Stimulated activated CD4-positive, alpha-beta T cell treated with anti-CD3 and anti-CD28 coated beads, Interleukin-15, amount 100 ng/mL, for 48 hours (primary cell): ENCODE data around the gene DPH7.
"Not testable (repeated sequence)": the region's sequence is repeated elsewhere in the genome, so short reads cannot be mapped to it uniquely, and the experiment has no call there.

Experiments used
- DNase-seq, 2 donors: peaks; one replicate each; pipeline ENCODE4 v3.0.0-alpha.2; 2020; ENCODE audit warnings: low read depth in 2 of 2

Gene DPH7

DNA sequence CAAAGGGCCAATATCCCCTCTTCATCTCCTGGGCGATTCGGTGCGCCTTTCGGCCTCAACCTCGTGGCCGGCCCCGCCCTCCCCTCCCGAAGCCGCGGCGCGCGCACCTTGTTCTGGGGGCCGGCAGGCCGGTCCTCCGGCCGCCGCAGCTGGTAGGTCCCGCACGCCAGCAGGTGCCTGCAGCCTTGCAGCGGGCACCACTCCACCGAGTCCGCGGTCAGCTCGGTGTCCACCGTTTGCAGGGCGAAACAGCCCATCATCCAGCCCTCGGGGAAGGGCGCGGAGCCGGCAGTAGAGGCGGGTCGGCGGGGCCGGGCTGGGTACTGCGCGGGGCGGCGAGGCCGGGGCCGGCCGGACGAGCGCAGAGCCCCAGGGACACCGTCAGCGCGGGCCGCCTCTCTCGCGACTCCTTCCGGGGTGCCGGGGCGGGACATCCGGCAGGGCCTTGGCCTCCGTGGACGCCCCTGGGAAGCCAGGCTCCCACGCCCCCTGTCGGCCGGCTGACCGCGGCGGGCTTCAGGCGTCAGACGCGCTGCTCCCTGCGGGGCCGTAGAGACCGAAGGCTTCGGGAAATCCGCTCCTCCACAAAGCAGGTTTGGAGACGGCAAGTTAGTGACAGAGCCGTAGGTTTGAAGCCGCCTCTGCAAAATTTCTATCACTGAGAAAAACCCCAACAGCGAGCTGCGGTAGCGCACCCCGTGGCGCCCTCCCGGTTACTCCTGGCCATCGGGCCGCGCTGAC lies at the start of gene DPH7:
Gene DPH7, minus strand, starts transcription at position 408 of the 741 bp plus-strand sequence. Its CDS starts 148 bp downstream, at position 260.
- peak; percentile 85 to 95 for DNase-seq

DNA sequence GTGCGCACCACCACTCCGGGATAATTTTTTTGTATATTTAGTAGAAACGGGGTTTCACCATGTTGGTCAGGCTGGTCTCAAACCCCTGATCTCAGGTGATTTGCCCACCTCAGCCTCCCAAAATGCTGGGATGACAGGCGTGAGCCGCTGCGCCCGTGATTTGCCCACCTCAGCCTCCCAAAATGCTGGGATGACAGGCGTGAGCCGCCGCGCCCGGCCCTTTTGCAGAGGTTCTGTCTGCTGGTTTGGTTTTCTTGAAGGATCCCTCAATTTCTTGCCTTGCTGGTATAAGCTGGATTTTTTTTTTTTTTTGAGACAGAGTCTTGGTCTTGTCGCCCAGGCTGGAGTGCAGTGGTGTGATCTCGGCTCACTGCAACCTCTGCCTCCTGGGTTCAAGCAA lies 48.7 kb upstream of the DPH7 start:
- not testable (repeated sequence) for DNase-seq

DNA sequence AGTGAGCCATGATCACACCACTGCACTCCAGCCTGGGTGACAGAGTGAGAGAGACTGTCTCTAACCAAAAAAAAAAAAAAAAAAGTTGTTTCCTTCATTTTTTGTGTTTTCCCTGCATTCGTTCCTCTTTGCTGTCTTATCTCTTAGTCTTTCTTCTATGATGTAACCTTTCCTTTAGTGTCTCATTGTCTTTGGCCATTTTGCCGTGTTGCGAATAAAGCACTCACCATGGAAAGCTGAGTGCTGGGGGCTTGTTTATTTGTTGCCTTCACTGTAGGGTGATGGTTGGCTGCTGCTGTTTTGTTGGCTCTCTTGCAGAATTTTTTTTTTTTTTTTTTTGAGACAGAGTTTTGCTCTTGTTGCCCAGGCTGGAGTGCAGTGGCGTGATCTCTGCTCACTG lies 47.7 kb upstream of the DPH7 start:
- DNase-seq: no peak

DNA sequence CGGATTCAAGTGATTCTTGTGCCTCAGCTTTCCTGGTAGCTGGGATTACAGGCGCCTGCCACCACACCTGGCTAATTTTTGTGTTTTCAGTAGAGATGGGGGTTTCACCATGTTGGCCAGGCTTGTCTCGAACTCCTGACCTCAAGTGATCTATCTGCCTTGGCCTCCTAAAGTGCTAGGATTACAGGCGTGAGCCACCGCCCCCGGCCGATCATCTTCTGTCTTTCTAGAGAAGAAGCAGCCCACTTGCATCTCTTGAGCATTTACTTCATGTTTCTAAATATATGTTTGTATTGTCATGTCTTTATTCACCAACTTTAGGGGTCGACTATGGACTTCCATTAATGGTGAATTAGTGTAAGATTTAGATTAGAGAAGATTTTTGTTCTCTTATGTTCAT lies 43.5 kb upstream of the DPH7 start:
- not testable (repeated sequence) for DNase-seq

DNA sequence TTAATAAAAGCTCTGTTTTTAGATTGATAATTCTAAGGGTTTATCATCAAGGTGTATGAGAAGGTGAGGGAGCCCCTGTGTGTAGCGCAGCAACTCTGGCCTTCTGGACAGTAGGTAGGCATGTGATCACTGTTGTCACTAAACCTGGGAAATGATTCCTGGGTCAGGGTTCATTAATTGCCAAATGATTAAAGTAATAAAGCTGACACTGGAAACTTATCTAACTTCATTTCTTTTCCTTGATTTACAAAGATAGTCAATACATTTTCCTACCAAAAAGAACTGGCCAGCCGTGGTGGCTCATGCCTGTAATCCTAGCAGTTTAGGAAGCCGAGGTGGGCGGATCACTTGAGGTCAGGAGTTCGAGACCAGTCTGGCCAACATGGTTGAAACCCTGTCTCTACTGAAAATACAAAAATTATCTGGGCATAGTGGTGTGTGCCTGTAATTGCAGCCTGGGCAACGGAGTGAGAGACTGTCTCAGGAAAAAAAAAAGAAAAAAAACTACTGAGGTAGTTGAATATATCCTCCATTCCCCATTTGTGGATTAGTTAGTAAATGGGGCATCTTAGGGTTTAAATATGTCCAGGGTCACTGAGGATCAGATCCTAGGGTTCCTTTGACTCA lies 42.5 kb upstream of the DPH7 start:
- DNase-seq: no peak

DNA sequence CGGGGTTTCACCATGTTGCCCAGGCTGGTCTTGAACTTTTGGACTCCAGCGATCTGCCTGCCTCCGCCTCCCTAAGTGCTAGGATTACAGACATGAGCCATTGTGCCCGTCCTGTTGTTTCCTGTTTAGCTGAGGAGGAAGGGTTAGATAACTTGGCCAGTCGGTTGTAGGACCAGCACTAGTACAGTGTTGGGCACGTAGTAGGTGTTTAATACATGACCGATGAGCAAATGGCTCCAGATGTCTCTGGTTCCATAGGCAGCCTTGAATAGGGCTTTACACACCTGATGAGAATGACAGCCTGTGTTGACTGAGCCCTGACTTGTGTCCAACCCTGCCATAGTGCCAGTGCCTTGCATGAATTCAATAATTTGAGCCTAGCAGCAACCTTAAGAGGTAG lies 41.9 kb upstream of the DPH7 start:
- no peak for DNase-seq

GRCh38 chr9:137620048-137620405 lies 41.3 kb upstream of the DPH7 start:
- no peak for DNase-seq

DNA sequence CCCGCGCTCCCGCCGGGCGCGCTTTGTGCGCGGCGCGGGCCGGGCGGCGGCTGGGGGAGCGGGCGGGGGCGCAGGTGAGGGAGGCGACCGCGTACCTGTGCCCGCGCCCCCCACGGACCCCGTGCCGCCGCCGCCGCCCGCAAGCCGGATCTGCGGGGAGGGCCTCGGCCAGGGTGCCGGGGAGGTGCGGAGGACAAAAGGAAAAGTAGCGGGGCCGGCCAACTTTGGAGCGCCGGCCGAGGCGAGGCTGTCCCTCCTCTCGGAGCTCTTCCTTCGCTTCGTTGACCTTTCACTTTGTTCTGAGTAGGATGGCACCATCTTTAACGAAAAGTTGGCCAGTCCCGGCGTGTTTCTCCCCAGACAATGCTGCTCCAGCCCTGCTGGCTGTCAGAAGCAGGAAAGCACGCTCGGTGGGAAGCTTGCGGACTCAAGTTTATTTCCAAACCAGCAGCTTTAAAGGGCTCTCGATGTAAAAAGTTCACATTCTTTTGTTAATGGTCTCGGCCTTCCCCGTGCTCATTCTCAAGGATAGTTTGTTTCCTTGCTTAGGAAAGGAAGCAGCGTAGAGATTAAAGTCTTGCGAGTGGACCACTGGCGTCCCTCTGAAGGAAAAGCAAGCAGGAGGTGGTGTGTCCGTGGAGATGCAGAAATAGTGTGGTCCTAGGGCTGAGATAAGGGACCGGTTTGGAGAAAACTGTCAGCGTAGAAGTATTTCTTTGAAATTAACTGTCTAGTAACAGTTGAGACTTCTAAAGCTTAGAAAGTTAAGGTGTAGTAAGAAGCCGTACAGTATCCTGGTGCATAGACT lies 40.7 kb upstream of the DPH7 start:
- no peak for DNase-seq

GRCh38 chr9:137618105-137619067 lies 39.7 kb upstream of the DPH7 start, which contains the start of gene EHMT1:
Gene EHMT1, plus strand, starts transcription at chr9:137619005. Its CDS starts 24 bp downstream, at chr9:137619029.
- DNase-seq: peak; percentile 75 to 80

- no peak for DNase-seq
Observed at GRCh38 chr9:137615387-137615871, 36.7 kb upstream of the DPH7 start.

DNA sequence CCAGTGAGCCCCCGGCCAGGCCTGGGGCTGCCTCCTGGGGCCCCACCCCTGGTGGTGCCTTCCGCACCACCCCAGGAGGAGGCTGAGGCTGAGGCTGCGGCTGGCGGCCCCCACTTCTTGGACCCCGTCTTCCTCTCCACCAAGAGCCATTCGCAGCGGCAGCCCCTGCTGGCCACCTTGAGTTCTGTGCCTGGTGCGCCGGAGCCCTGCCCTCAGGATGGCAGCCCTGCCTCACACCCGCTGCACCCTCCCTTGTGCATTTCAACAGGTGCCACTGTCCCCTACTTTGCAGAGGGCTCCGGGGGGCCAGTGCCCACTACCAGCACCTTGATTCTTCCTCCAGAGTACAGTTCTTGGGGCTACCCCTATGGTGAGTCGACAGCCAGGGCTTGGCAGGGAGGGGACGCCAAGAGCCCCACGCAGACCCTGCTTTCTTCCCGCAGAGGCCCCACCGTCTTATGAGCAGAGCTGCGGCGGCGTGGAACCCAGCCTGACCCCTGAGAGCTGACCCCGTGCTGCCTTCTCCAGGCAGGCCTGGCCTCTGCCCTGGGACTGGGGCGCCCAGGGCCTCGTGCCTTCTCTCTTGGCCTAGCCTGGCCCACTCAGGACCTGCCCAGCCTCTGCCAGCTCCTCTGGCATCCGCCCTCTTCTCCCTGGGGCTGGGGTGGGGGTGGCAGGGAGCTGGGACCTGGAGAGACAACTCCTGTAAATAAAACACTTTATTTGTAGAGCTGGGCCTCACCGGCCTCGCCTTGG lies 36.1 kb upstream of the DPH7 start:
- DNase-seq: no peak

DNA sequence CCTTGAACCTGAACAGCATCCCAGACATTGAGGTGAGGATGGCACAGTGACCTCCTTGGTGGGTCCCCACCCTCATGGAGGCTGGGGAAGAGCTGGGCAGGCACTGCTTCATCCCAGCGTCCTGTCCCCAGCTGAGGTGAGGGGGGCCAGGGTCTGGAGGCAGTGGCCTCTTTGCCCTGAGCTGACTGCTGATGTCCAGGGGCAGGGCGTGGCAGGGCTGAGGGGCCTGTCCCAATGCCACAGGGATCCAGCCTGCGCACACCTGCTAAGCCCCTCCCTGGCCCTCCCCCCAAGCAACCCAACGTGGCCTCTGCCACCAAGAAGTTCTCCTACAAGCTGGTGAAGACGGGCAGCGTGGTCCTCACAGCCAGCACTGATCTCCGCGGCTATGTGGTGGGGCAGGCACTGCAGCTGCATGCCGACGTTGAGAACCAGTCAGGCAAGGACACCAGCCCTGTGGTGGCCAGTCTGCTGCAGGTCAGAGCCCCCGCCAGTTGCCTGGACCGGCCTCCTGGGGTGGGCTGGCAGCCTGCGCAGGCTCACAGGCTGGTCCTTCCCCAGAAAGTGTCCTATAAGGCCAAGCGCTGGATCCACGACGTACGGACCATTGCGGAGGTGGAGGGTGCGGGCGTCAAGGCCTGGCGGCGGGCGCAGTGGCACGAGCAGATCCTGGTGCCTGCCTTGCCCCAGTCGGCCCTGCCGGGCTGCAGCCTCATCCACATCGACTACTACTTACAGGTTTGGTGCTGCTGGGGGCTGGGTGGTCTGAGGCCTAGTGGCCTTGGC lies 35.2 kb upstream of the DPH7 start:
- no peak for DNase-seq

GRCh38 chr9:137613259-137613658 lies 34.5 kb upstream of the DPH7 start:
- DNase-seq: no peak

- DNase-seq: no peak
Observed at GRCh38 chr9:137612741-137613142, 34.0 kb upstream of the DPH7 start.

- DNase-seq: peak in 1 of 2 donors; percentile 38
Observed at GRCh38 chr9:137611623-137612609, 33.2 kb upstream of the DPH7 start.

DNA sequence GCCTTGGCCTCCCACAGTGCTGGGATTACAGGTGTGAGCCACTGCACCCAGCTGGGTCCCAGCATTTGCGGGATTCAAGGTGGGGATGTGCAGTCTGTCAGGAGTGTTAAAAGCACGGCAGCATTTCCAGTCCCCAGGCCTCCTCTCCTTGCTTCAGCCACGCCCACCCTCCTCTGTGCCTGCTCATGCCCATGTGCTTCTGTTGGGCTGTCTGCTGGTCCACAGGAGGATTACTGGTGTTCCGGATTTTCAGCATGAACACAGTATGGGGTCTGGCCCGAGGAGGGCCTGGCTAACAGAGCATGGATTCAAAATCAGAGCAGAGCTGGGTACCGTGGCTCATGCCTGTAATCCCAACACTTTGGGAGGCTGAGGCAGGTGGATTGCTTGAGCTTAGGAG lies 32.2 kb upstream of the DPH7 start:
- DNase-seq: no peak

GRCh38 chr9:137607141-137607857 lies 28.6 kb upstream of the DPH7 start:
- DNase-seq: no peak

- no peak for DNase-seq
Observed at GRCh38 chr9:137606734-137607138, 28.0 kb upstream of the DPH7 start.
